HG03469 (cell line): ENCODE data around the gene PTPN14.

Experiments
- ATAC-seq: cut with Tn5 transposase; IDR thresholded peaks from one replicate; pipeline ENCODE4 v1.9.1; 2021; ENCODE audit warnings: mild to moderate bottlenecking, moderate library complexity, moderate number of reproducible peaks; ENCODE audit not compliant: unreplicated experiment

Gene PTPN14

GRCh38 chr1:214438075-214438474, 113.3 kb downstream of the PTPN14 start:
- ATAC-seq = no peak

GRCh38 chr1:214435867-214436266, 115.5 kb downstream of the PTPN14 start:
- no peak for ATAC-seq

GRCh38 chr1:214432245-214432644, 119.2 kb downstream of the PTPN14 start:
- ATAC-seq = no peak

GRCh38 chr1:214429951-214430770, 121.2 kb downstream of the PTPN14 start:
- no peak for ATAC-seq

GRCh38 chr1:214427871-214428277, 123.5 kb downstream of the PTPN14 start:
- peak; percentile 95 for ATAC-seq

GRCh38 chr1:214426426-214426812, 125.0 kb downstream of the PTPN14 start:
- no peak for ATAC-seq

- no peak for ATAC-seq
These were observed 125.5 kb downstream of the PTPN14 start for GRCh38 chr1:214425716-214426425.

- ATAC-seq = no peak
These were observed 126.3 kb downstream of the PTPN14 start for GRCh38 chr1:214425101-214425500.

GRCh38 chr1:214423045-214423444, 128.4 kb downstream of the PTPN14 start:
- ATAC-seq = no peak

- no peak for ATAC-seq
These were observed 129.2 kb downstream of the PTPN14 start for GRCh38 chr1:214422137-214422671.

GRCh38 chr1:214420833-214421232, 130.6 kb downstream of the PTPN14 start:
- no peak for ATAC-seq

GRCh38 chr1:214420341-214420740, 131.1 kb downstream of the PTPN14 start:
- ATAC-seq = no peak

- ATAC-seq = no peak
These were observed 131.8 kb downstream of the PTPN14 start for GRCh38 chr1:214419650-214420049.

- no peak for ATAC-seq
These were observed 133.0 kb downstream of the PTPN14 start for GRCh38 chr1:214418391-214418790.

GRCh38 chr1:214417545-214418210, 133.7 kb downstream of the PTPN14 start:
- no peak for ATAC-seq

GRCh38 chr1:214416858-214417257, 134.5 kb downstream of the PTPN14 start:
- no peak for ATAC-seq

GRCh38 chr1:214416417-214416816, 135.0 kb downstream of the PTPN14 start:
- no peak for ATAC-seq

GRCh38 chr1:214415131-214415530, 136.3 kb downstream of the PTPN14 start:
- no peak for ATAC-seq

GRCh38 chr1:214414691-214415090, 136.7 kb downstream of the PTPN14 start:
- ATAC-seq = no peak

- no peak for ATAC-seq
These were observed 138.1 kb downstream of the PTPN14 start for GRCh38 chr1:214413315-214413714.

- ATAC-seq = no peak
These were observed 146.7 kb downstream of the PTPN14 start for GRCh38 chr1:214404571-214405213.
